Mucosa of rectum (tissue), 2 donors: ENCODE results near the gene MARVELD2.
"Not testable (repeated sequence)": the region's sequence is repeated elsewhere in the genome, so short reads cannot be mapped to it uniquely, and the experiment has no call there.

Experiments
- H3K27ac ChIP-seq, 2 donors: one replicate each; pipeline ENCODE4 v1.7.0; 2013; ENCODE audit warnings: inconsistent platforms in 2 of 2, low read depth in 2 of 2, low read length in 2 of 2
- H3K27me3 ChIP-seq, 2 donors: one replicate each; pipeline ENCODE4 v1.7.0; 2013; ENCODE audit warnings: low read length in 2 of 2; ENCODE audit not compliant: control insufficient read depth in 2 of 2, insufficient read depth in 2 of 2
- H3K36me3 ChIP-seq, 2 donors: one replicate each; pipeline ENCODE4 v1.7.0; 2013; ENCODE audit warnings: low read length in 2 of 2; ENCODE audit not compliant: control insufficient read depth in 2 of 2, insufficient read depth in 2 of 2
- H3K4me1 ChIP-seq, 2 donors: one replicate each; pipeline ENCODE4 v1.7.0; 2013; ENCODE audit warnings: low read length in 2 of 2, mild to moderate bottlenecking in 1 of 2; ENCODE audit not compliant: control insufficient read depth in 2 of 2, insufficient read depth in 2 of 2
- H3K4me3 ChIP-seq, 2 donors: one replicate each; pipeline ENCODE4 v1.7.0; 2013; ENCODE audit warnings: low read length in 2 of 2
- H3K9ac ChIP-seq, 2 donors: one replicate each; pipeline ENCODE4 v1.7.0; 2013; ENCODE audit warnings: low read length in 2 of 2, low read depth in 1 of 2, mild to moderate bottlenecking in 1 of 2
- H3K9me3 ChIP-seq, 2 donors: one replicate each; pipeline ENCODE4 v1.7.0; 2013; ENCODE audit warnings: low read length in 2 of 2; ENCODE audit not compliant: control insufficient read depth in 2 of 2
- donor health status: healthy.
- donor health status: Normal muscosa, but diverticular disease.

Gene MARVELD2

DNA sequence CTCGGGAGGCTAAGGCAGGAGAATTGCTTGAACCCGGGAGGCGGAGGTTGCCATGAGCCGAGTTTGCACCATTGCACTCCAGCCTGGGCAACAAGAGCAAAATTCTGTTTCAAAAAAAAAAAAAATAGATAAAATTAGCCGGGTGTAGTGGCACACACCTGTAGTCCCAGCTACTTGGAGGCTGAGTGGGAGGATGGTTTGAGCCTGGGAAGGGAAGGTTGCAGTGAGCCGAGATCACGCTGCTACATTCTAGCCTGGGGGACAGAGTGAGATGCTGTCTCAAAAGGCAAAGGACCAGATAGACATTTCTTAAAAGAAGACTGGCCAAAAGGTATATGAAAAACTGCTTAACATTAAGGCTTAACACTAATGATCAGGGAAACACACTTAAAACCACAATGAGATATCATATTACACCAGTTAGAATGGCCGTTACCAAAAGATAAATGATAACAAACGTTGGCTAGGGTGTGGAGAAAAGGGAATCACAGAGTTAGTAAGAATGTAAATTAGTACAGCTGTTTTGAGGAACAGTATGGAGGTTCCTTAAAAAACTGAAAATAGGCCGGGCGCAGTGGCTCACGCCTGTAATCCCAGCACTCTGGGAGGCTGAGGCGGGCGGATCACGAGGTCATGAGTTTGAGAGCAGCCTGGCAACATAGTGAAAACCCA, 10.1 kb upstream of the MARVELD2 start:
- no peak overlapping the region for H3K27ac ChIP-seq
- no peaks in the 10 kb centered on the region for H3K4me1 ChIP-seq
- no peak overlapping the region for H3K4me3 ChIP-seq
- H3K27me3 ChIP-seq: no peaks in the 10 kb centered on the region
- H3K36me3 ChIP-seq: peaks cover 11 to 14% of the 10 kb centered on the region in 2 donors
- H3K9me3 ChIP-seq: no peaks in the 10 kb centered on the region
- H3K9ac ChIP-seq: no peak overlapping the region

DNA sequence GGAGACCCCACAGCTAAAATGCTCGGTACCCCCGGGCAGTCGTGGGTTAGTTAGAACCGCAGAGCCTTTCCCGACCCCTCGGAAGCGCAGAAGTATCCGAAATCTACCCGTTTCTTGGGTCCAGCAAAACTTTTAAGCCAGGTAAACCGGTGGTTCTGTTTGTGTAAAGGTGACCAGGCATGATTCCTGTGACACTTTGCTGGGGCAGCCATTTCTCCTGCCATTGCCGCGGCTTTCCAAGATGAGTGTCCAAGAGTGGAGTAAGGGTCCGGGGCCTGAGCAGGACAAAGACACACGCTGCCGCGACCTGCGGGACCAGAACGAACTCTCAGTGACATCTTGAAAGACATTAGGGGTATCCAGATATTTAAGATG, 655 bp downstream of the MARVELD2 start:
- H3K36me3 ChIP-seq: peaks cover 7 to 20% of the 10 kb centered on the region in 2 donors
- no peaks in the 10 kb centered on the region for H3K9me3 ChIP-seq
- peak overlapping the region; percentile 88 to 96 for H3K9ac ChIP-seq
- peaks cover 6 to 11% of the 10 kb centered on the region in 2 donors for H3K4me1 ChIP-seq
- no peaks in the 10 kb centered on the region for H3K27me3 ChIP-seq
- H3K4me3 ChIP-seq: peak overlapping the region; percentile 84 to 85
- peak overlapping the region; percentile 85 to 94 for H3K27ac ChIP-seq

DNA sequence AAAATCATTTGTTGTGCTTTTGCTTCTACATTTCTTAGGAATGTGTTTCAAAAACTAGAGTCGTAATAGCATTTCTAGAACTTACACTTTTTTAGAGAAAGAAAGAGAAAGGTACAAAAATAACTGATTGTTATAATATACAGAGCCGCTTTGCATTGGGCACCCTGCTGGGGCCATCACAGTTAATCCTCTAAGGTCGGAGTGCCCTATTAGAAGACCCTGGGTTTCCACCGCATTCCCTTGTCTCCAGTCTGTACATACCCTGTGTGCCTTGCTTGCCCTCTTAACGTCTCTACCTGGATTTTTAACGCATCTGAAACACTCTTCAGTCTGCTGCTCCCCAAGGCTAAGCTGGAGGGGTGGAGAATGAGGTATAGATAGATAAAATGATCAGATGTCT, 1.3 kb downstream of the MARVELD2 start:
- Histone ChIP-seq H3K27me3 (no peaks in the 10 kb centered on the region), H3K4me3 (peak overlapping the region; percentile 84 to 85), H3K36me3 (peaks cover 7 to 19% of the 10 kb centered on the region in 2 donors), H3K27ac (peak overlapping the region; percentile 85 to 94), H3K4me1 (peaks cover 6 to 11% of the 10 kb centered on the region in 2 donors), H3K9ac (peak overlapping the region; percentile 88 to 96), H3K9me3 (no peaks in the 10 kb centered on the region)

DNA sequence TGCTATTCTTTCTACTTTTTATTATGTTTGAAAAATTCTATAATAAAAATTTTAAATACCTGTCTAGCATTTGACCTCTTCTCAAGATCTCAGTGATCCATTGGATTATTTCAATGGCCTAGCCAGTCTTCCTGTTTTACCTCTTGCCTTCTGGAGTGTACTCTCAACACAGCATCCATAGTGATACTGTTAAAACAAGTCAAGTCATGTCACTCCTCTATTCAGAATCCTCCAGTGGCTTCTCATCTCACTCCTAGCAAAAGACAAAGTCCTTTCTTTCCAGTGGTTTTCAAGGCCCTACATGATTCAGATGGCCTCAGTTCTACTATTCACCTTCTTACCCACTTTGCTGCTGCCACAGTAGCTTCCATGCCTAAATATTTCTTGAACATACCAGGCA, 1.8 kb downstream of the MARVELD2 start:
- H3K9ac ChIP-seq: no peak overlapping the region

DNA sequence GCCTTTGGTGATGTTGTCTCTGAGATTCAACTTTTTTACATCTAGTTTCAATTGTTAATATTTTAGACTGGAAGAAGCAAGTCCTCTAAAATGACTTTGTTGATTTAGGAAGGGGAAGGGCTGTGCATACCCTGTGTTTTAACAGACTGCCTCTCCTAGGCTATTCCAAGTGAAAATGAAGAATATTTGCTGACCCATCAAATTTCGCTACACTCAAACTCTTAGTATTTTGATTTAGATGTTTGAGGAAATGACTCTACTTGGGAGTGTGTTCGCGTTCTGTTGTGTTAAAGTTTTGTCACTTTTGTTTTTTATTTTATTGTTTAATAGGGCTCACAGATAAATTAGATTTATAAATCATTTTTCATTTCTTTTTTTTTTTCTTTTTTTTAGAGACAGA, 3.6 kb downstream of the MARVELD2 start:
- H3K4me1 ChIP-seq: peaks cover 6 to 11% of the 10 kb centered on the region in 2 donors
- peaks cover 7 to 10% of the 10 kb centered on the region in 2 donors for H3K36me3 ChIP-seq
- H3K9ac ChIP-seq: no peak overlapping the region
- H3K4me3 ChIP-seq: no peak overlapping the region
- no peaks in the 10 kb centered on the region for H3K9me3 ChIP-seq
- H3K27me3 ChIP-seq: no peaks in the 10 kb centered on the region
- no peak overlapping the region for H3K27ac ChIP-seq

More for the DNA sequence above, 1.8 kb downstream of the MARVELD2 start:
- Histone ChIP-seq H3K27ac (peak overlapping the region in 1 of 2 donors; percentile 94), H3K36me3 (peaks cover 7 to 14% of the 10 kb centered on the region in 2 donors), H3K9me3 (no peaks in the 10 kb centered on the region), H3K4me1 (peaks cover 6 to 11% of the 10 kb centered on the region in 2 donors), H3K4me3 (peak overlapping the region in 1 of 2 donors; percentile 84), H3K27me3 (no peaks in the 10 kb centered on the region)

DNA sequence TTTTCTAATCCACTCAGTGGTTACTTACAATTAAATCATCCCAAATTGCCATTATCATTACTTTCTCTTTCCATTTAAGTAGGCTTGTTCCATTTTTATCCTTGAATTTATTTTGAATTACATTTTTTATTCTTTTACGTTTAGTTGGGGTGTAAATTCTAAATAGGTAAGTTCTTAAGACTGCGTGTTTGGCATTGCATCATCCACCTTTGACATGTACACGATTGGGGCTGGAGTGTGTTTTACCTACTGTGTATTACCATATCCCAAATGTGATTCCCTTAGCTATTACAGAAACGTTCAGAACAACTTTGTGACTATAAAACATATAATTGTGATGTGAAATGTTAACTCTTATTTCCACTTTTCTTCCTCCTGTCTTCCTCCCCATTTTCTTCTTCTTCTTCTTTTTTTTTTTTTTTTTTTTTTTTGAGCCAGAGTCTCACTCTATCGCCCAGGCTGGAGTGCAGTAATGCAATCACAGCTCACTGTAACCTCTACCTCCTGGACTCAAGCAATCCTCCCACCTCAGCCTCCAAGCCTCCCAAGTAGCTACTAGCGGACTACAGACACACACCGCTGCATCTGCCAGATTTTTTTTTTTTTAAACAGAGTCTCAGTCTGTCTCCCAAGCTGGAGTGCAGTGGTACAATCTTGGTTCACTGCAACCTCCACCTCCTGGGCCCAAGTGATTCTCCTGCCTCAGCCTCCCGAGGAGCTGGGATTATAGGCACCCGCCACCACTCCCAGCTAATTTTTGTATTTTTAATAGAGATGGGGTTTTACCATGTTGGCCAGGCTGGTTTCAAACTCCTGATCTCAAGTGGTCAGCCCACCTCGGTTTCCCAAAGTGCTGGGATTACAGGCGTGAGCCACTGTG, 16.7 kb downstream of the MARVELD2 start:
- no peak overlapping the region for H3K27ac ChIP-seq
- H3K27me3 ChIP-seq: no peaks in the 10 kb centered on the region
- no peak overlapping the region for H3K4me3 ChIP-seq
- H3K36me3 ChIP-seq: peaks cover 5 to 8% of the 10 kb centered on the region in 2 donors
- no peak overlapping the region for H3K9ac ChIP-seq
- no peaks in the 10 kb centered on the region for H3K9me3 ChIP-seq
- H3K4me1 ChIP-seq: no peaks in the 10 kb centered on the region

DNA sequence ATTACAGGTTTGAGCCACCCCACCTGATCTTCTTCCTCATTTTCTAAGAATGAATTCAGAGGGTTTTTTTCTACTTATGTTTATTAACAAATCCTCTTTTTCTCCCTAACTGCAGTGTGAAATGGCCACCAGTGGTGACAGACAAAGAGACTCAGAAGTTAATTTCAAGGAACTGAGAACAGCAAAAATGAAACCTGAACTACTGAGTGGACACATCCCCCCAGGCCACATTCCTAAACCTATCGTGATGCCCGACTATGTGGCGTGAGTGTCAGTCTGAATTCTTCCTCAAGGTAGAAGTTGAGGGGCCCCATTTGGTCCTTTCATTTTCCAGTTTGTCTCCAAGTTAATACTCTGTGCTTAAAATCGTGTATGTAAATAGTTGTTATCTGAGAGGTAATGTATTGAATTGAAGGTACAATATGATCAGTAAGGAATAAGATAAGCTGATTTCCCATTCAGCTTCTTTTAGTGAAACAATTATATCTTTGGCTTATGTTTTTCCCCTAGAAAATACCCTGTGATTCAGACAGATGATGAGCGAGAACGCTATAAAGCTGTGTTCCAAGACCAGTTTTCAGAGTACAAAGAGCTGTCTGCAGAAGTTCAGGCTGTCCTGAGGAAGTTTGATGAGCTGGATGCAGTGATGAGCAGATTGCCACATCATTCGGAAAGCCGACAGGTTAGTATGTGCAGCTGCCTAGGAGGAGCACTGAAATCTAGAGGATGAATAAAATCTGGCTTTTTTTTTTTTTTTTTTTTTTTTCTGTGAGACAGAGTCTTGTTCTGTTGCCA, 17.7 kb downstream of the MARVELD2 start:
- Histone ChIP-seq H3K27ac (no peak overlapping the region), H3K36me3 (peaks cover 7 to 8% of the 10 kb centered on the region in 2 donors), H3K9ac (no peak overlapping the region), H3K9me3 (no peaks in the 10 kb centered on the region), H3K4me1 (no peaks in the 10 kb centered on the region), H3K27me3 (no peaks in the 10 kb centered on the region), H3K4me3 (no peak overlapping the region)

DNA sequence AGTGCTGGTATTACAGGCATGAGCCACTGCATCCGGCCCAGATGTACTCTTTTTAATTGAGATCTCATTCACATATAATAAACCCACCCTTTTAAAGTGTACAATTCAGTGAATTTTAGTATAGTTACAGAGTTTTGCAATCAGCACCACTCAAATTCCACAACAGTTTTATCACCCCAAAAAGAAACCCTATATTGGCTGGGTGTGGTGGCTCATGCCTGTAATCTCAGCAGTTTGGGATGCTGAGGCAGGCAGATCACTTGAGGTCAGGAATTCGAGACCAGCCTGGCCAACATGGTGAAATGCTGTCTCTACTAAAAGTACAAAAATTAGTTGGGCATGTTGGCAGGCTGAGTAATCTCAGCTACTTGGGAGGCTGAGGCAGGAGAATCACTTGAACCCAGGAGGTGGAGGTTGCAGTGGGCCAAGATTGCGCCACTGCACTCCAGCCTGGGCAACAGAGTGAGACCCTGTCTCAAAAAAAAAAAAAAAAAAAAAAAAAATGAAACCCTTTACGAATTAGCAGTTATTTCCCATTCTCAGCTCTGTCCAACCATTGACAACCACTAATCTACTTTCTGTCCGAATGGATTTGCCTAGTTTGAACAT, 20.5 kb downstream of the MARVELD2 start:
- H3K27me3 ChIP-seq, H3K27ac ChIP-seq, H3K36me3 ChIP-seq, H3K4me1 ChIP-seq, H3K4me3 ChIP-seq, H3K9me3 ChIP-seq, H3K9ac ChIP-seq: not testable (repeated sequence)

DNA sequence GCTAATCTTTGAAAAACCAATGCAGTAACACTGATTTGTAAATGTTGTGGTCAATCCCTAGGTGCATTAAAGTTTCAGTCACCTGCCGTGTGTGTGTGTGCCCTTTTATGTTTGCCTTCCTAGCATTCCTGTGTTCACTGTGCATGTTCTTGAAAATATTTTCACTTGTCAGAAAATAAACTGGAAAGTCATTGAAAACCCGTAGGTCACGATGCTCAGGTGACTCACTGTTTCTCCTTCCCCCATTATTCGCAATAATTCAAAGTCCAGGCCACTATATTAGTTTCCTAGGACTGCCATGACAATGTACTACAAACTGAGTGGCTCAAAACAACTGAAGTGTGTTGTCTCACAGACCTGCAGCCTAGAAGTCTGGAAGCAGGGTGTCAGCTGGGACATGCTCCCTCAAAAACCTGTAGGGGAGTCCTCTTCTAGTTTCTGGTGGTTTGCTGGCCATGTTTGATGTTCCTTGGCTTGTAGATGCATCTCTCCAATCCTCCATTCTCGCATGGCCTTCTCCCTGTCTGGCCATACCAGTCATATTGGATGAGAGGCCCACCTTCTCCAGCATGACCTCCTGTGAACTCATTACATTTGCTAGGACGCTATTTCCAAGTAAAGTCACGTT, 29.3 kb downstream of the MARVELD2 start:
- Histone ChIP-seq H3K4me1 (no peaks in the 10 kb centered on the region), H3K9ac (no peak overlapping the region), H3K9me3 (no peaks in the 10 kb centered on the region), H3K27me3 (no peaks in the 10 kb centered on the region), H3K36me3 (peaks cover 2 to 4% of the 10 kb centered on the region in 2 donors), H3K27ac (no peak overlapping the region), H3K4me3 (no peak overlapping the region)
